ENCODE data around the gene CBY1. TPM values are rescaled to one million over a fixed set of nuclear protein-coding genes. Genes with fewer than 3 reads are reported as not detected.

CBY1 gene
- total RNA-seq, 1 donor from 2014 or later: 14.0 TPM

GRCh38 chr22:38718414-38718813, 62.0 kb downstream of the CBY1 start:
- no peaks in the 10 kb centered on the region for H3K9me3 ChIP-seq
- intact Hi-C loops (cut with DNase I): loop anchor here (1.0 kb wide), 1 partner anchor 13 kb away; the partner anchor contains the start of gene GTPBP1
- peak in 1 of 2 donors; percentile 88 for DNase-seq (ENCODE audit: low spot score in 2 of 2)
- H3K27ac ChIP-seq: peak overlapping the region; percentile 55 to 68
- H3K4me3 ChIP-seq: no peak overlapping the region
- TF ChIP-seq CTCF (IDR thresholded peaks at IDR 0.05): peak; percentile 49 to 69 (median 65)
- H3K27me3 ChIP-seq: no peaks in the 10 kb centered on the region
- peaks cover 34 to 58% of the 10 kb centered on the region in 2 donors for H3K36me3 ChIP-seq
- peaks cover 0 to 11% of the 10 kb centered on the region in 2 donors for H3K4me1 ChIP-seq

- DNase-seq (ENCODE audit: low spot score in 2 of 2): no peak
- TF ChIP-seq CTCF (IDR thresholded peaks at IDR 0.05): no peak
- H3K27ac ChIP-seq: peak overlapping the region; percentile 55 to 68
- peaks cover 42 to 66% of the 10 kb centered on the region in 2 donors for H3K36me3 ChIP-seq
- no peaks in the 10 kb centered on the region for H3K9me3 ChIP-seq
- H3K27me3 ChIP-seq: no peaks in the 10 kb centered on the region
- H3K4me1 ChIP-seq: peaks cover 0 to 11% of the 10 kb centered on the region in 2 donors
- H3K4me3 ChIP-seq: no peak overlapping the region
- intact Hi-C loops (cut with DNase I): no loop called here
These were observed 62.8 kb downstream of the CBY1 start for GRCh38 chr22:38719196-38719595.

GRCh38 chr22:38720350-38720749, 63.9 kb downstream of the CBY1 start:
- peaks cover 54 to 76% of the 10 kb centered on the region in 2 donors for H3K36me3 ChIP-seq
- intact Hi-C loops (cut with DNase I): no loop called here

GRCh38 chr22:38721551-38721950, 65.1 kb downstream of the CBY1 start:
- no peaks in the 10 kb centered on the region for H3K9me3 ChIP-seq
- peaks cover 0 to 11% of the 10 kb centered on the region in 2 donors for H3K4me1 ChIP-seq
- intact Hi-C loops (cut with DNase I): no loop called here
- no peak overlapping the region for H3K27ac ChIP-seq
- no peak for DNase-seq (ENCODE audit: low spot score in 2 of 2)
- no peak overlapping the region for H3K4me3 ChIP-seq
- TF ChIP-seq CTCF (IDR thresholded peaks at IDR 0.05): no peak
- peaks cover 66 to 76% of the 10 kb centered on the region in 2 donors for H3K36me3 ChIP-seq
- H3K27me3 ChIP-seq: no peaks in the 10 kb centered on the region

More at GRCh38 chr22:38720350-38720749, 63.9 kb downstream of the CBY1 start:
- Histone ChIP-seq H3K27ac (no peak overlapping the region), H3K4me1 (peaks cover 0 to 11% of the 10 kb centered on the region in 2 donors), H3K4me3 (no peak overlapping the region), H3K9me3 (no peaks in the 10 kb centered on the region), H3K27me3 (no peaks in the 10 kb centered on the region)
- DNase-seq (ENCODE audit: low spot score in 2 of 2): no peak
- no peak for TF ChIP-seq CTCF (IDR thresholded peaks at IDR 0.05)

Other genes starting within 250 kb of the CBY1 start
- gene KCNJ4, start 201.4 kb upstream of the CBY1 start, total RNA-seq: not detected
- 11.8 TPM for gene KDELR3, start 188.5 kb upstream of the CBY1 start, total RNA-seq
- 837 TPM for gene DDX17, start 150.3 kb upstream of the CBY1 start, total RNA-seq
- gene DMC1, start 86.5 kb upstream of the CBY1 start, total RNA-seq: not detected
- gene FAM227A, start 246 bp upstream of the CBY1 start, total RNA-seq: 0.43 TPM
- 19.3 TPM for gene TOMM22, start 25.3 kb downstream of the CBY1 start, total RNA-seq
- 153 TPM for gene JOSD1, start 44.3 kb downstream of the CBY1 start, total RNA-seq
- 89.5 TPM for gene GTPBP1, start 49.3 kb downstream of the CBY1 start, total RNA-seq
- gene SUN2, start 99.4 kb downstream of the CBY1 start, total RNA-seq: 896 TPM
- 18.0 TPM for gene DNAL4, start 137.5 kb downstream of the CBY1 start, total RNA-seq
- 46.3 TPM for gene NPTXR, start 187.4 kb downstream of the CBY1 start, total RNA-seq
- 159 TPM for gene CBX6, start 215.6 kb downstream of the CBY1 start, total RNA-seq